NCI-H1105 treated with DMSO at 0.1 percent for 48 hours (cell line): Measurements from ENCODE around the gene GAREM1.
A peak's percentile ranks its signal among the peaks of the same experiment; 100 is the strongest.

Experiments used
- DNase-seq: peaks from one replicate; lab custom pipeline; 2025; lab: John Stamatoyannopoulos, UW

The GAREM1 gene

GRCh38 chr18:32459361-32460101 lies 11.2 kb downstream of the GAREM1 start:
- DNase-seq = no peak

GRCh38 chr18:32455361-32455760 lies 15.3 kb downstream of the GAREM1 start:
- no peak for DNase-seq

DNA sequence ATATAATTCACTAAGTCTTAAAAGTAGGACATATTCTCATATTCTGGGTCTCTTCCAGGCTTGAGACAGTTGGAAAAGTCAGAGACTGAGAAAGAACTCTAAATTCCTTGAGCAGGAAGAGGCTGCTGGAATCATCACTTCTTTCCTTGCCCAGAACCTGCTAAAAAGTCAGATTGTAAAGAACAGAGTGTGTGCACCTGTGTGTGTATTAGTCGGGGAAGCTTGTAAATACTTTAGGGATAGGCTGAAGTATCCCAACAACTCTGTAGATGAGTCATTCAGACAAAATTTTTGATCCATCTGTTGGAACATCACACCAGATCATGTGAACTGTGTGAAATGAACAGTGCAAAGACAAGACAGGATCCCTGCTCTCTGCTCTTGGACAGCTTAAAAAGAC lies 16.1 kb downstream of the GAREM1 start:
- DNase-seq = no peak

DNA sequence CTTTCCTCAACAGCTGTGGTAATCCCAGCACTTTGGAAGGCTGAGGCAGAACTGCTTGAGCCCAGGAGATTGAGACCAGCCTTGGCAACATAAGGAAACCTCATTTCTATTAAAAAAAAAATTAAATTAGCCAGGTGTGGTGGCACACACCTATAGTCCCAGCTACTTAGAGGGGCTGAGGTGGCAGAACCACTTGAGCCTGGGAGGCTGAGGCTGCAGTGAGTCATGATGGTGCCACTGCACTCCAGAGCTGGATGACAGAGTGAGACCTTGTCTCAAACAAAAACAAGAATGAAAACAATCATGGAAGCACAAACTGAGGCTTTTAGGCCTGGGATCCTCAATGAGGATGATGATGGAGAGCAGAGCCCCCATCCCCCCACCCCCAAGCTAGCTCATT lies 19.8 kb downstream of the GAREM1 start:
- no peak for DNase-seq

GRCh38 chr18:32450026-32450691 lies 20.5 kb downstream of the GAREM1 start:
- DNase-seq = no peak

GRCh38 chr18:32446780-32447179 lies 23.9 kb downstream of the GAREM1 start:
- DNase-seq = peak; percentile 49

DNA sequence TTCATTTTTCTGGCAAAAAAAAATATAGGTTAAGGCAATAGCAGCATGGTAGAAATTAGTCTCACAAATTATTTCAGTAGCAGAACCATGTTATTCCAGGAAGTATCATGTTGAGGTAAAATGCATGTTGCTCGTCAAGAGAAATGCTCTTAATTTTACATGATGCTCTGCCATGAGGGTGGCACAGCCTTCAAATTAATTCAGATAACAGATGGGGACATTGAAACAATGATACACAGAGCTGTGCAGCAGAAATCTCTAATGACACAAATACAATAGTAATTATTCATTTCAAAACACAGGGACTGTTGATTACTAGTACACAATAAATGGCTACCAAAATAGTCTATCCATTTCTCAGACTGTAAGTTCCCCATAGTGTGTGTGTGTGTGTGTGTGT lies 24.8 kb downstream of the GAREM1 start:
- DNase-seq = no peak

- no peak for DNase-seq
Measured at GRCh38 chr18:32443706-32444215, 26.9 kb downstream of the GAREM1 start.

GRCh38 chr18:32443033-32443705 lies 27.5 kb downstream of the GAREM1 start:
- no peak for DNase-seq

DNA sequence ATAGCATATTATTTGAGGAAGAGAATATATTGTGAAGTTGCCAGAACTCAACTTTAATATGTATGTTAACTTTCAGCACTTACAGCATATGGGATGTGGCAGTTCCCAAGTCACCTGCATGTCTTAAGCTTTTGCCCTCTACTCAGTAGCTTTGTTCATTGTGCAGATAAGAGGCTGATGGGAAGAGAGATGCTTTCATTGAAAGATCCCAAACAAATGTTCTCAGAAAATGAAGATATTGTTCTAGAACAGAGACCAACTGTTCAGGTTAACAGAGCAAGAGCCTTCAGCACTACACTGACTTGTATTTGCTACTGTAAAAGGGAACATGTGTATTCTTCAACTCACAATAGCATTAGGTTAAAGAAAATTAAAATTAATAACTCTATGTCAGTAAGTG lies 28.1 kb downstream of the GAREM1 start:
- no peak for DNase-seq

- no peak for DNase-seq
Measured at GRCh38 chr18:32441533-32441932, 29.1 kb downstream of the GAREM1 start.

- DNase-seq = no peak
Measured at GRCh38 chr18:32440518-32440917, 30.2 kb downstream of the GAREM1 start.

DNA sequence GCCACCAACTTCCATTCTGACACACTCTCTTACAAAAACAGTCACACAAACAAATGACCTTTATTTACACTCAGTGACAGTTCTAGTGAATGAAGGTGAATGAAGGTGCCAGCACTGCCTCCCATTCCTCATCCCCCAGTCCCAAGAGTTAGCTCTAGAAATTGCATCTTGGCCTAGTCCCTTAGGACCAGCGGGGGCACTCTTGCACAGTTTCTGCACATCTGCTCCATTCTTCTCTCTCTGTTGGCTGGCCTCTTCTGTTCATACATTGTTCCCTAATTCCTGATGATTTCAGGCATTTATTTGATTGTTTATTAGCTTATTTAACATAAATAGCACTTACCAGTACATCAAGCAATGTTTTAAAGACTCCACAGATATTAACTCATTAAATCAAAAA lies 30.9 kb downstream of the GAREM1 start:
- DNase-seq = peak; percentile 36

GRCh38 chr18:32439241-32439640 lies 31.4 kb downstream of the GAREM1 start:
- DNase-seq = no peak

GRCh38 chr18:32438173-32438572 lies 32.5 kb downstream of the GAREM1 start:
- no peak for DNase-seq

DNA sequence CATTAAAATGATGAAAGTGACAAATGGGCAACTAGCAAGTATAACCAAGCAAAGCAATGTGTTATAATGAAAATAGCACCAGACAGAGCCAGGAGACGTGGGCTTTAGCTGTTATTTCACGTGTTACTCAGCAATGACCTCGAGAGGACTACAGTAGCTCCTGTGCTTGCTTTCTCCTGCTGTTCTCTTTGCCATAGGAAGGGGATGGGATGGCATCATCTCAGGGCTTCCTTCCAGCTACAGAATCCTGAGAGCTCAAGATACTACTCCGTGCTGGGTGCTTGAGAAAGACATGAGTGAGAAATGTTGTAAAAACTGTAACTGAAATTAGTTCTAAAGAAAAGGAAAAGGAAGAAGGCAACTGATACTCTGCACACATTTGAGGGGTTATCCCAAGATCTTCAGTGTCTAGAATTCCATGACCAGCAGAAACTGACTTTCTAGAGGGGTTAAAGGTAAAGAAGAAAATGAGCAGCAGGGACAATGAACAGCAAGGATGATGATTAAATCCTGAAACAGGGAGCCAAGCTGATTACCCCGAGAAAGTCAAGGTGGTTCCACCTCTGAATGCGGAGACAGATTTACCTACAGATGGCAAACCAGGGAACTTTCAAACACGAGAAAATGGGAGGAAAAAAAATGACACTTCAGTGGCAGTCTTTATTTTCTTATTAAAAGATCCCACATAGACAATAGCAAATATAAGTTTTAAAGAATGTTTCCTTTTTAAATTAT lies 33.4 kb downstream of the GAREM1 start:
- no peak for DNase-seq

DNA sequence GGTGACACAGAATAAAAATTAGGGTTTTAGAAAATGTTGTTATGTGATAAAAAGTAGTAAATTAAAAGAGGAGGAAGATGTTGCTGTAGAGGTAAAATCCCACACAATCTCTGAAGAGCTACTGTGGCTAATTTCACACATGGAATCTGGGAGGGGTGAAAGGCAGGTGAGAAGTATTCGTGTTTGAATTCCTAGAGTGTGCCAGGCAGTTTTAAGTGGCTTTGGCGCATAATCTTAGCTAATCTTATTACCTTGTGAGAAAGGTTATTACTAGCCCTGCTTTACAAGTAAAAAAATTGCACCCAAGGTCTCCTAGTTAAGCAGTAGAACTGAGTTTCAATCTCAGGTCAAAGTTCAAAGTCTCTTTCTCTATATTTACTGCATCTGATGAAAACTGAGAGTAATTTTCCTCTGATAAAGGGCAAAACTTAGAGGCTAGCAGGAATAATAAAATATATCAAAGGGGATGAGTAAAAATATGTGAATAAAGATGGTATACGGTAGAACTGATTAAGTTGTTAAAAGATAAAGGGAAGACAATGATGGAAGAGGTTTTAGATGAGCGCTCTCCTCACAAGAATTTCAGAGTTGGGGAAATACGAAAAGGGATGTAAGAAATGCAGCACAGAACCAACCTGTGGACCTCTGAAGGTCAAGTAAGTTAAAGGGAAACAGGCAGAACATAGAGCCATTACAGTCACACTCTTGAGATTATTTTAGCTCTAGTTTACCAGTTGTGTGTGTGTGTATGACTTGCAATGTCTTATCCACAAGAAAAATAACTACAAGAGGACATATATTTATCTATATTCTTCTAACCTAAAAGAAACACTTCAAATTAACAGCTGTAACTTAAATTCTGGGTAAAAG lies 34.8 kb downstream of the GAREM1 start:
- no peak for DNase-seq

DNA sequence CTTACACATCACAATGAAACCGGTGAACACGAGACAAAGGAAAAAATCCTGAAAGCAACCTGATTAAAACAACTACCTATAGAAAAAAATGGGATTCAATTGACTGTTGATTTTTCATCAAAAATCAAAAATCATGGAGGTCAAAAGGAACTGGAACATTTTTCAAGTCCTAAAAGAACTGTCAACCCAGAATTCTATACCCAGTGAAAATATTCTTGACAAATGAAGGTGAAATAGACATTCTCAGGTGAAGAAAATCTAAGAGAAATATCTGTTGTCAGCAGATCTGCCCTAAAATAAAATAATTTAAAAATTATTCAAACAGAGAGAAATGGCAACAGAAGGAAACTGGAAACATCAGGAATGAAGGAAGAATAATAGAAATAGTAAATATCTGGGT lies 38.9 kb downstream of the GAREM1 start:
- DNase-seq = no peak

GRCh38 chr18:32429402-32429801 lies 41.3 kb downstream of the GAREM1 start:
- no peak for DNase-seq

GRCh38 chr18:32427084-32427900 lies 43.4 kb downstream of the GAREM1 start:
- no peak for DNase-seq
